A673 (cell line): Measurements from ENCODE around the gene ACSL6.

Experiments used
- EZH2 ChIP-seq: fragments of 200-600 bp; sonication (generic); IDR thresholded peaks from 2 replicates; pipeline ENCODE4 v1.6.1; 2017; ENCODE audit warnings: borderline replicate concordance, low read depth, mild to moderate bottlenecking, mixed read lengths, antibody characterized with exemption, low read length; ENCODE audit not compliant: poor library complexity, severe bottlenecking
- TF ChIP-seq, protein P1 (sequence below): fragments of 300-800, 200-600 bp; sonication (generic); conservative IDR thresholded peaks from 2 replicates; pipeline ENCODE4 v1.5.1; 2017; ENCODE audit warnings: low read depth, mild to moderate bottlenecking, antibody characterized with exemption, low read length, moderate library complexity, mixed read lengths

GRCh38 chr5:131973089-131973712 is 38.3 kb downstream of the ACSL6 start:
- TF ChIP-seq, protein P1, sequence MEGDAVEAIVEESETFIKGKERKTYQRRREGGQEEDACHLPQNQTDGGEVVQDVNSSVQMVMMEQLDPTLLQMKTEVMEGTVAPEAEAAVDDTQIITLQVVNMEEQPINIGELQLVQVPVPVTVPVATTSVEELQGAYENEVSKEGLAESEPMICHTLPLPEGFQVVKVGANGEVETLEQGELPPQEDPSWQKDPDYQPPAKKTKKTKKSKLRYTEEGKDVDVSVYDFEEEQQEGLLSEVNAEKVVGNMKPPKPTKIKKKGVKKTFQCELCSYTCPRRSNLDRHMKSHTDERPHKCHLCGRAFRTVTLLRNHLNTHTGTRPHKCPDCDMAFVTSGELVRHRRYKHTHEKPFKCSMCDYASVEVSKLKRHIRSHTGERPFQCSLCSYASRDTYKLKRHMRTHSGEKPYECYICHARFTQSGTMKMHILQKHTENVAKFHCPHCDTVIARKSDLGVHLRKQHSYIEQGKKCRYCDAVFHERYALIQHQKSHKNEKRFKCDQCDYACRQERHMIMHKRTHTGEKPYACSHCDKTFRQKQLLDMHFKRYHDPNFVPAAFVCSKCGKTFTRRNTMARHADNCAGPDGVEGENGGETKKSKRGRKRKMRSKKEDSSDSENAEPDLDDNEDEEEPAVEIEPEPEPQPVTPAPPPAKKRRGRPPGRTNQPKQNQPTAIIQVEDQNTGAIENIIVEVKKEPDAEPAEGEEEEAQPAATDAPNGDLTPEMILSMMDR = no peak
- TF ChIP-seq EZH2 = no peak
